Esophagus mucosa (tissue), 1 donor: Measurements from ENCODE around the gene LRGUK. TPM values are rescaled to one million over a fixed set of nuclear protein-coding genes. Genes with fewer than 3 reads are reported as not detected.
A peak's percentile ranks its signal among the peaks of the same experiment; 100 is the strongest.
"Not testable (repeated sequence)": the region's sequence is repeated elsewhere in the genome, so short reads cannot be mapped to it uniquely, and the experiment has no call there.

ENCODE experiments used
- ATAC-seq: fragments of 200-7000 bp; cut with Tn5 transposase; one replicate; pipeline ENCODE4 v1.9.1; 2020
- total RNA-seq: library from RNA; stranded (reverse); gene quantifications from one replicate; pipeline ENCODE4 v1.2.4, GENCODE V29; 2023
- donor health status: DM: yes; HTN: yes; CAD: no.

LRGUK gene
- total RNA-seq: 0.32 TPM

GRCh38 chr7:134126966-134127848 is at the start of gene LRGUK:
LRGUK (plus strand) TSS chr7:134127340; CDS start chr7:134127368, 28 bp downstream.
- peak; percentile 95 for ATAC-seq

GRCh38 chr7:134077560-134077959 is 49.6 kb upstream of the LRGUK start:
- not testable (repeated sequence) for ATAC-seq

DNA sequence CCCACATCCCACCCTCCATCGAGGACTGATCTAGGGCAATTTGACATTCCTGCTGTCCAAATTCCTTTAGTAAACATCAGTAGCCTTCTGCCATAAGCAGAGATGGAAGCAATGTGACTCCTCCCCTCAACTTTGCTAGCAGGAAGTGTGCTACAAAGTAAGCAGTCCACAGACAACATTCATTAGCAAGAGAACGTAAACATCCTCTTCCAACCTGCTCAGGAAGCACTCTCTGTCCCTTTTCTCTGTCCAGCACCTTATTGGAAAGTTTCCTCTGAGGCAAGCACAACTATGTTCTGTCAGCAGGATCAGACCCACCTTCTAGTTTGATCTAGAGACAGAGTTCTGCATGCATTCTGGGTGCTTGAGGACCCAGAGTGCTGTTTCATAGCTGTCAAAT is 48.1 kb upstream of the LRGUK start:
- ATAC-seq: no peak

DNA sequence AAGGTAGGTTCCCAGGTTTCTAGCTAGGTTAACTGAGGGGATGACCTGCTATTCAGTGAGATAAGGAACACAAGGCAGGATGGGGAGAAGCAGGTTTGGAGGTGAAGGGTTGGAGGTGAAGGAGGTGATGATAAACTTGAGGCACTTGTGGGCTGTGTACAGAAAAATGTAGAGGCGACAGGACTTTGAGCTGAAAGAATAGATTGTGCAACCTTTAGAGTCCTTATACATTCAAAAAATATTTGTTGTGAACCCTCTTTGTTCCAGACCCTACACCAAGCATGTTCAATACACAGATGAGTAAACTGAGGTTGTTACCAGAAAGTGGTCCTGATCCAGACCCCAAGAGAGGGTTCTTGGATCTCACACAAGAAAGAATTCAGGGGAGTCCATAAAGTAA is 45.4 kb upstream of the LRGUK start:
- no peak for ATAC-seq

- no peak for ATAC-seq
Observed at GRCh38 chr7:134083766-134084487, 43.2 kb upstream of the LRGUK start.

- ATAC-seq: no peak
Observed at GRCh38 chr7:134084488-134085144, 42.5 kb upstream of the LRGUK start.

DNA sequence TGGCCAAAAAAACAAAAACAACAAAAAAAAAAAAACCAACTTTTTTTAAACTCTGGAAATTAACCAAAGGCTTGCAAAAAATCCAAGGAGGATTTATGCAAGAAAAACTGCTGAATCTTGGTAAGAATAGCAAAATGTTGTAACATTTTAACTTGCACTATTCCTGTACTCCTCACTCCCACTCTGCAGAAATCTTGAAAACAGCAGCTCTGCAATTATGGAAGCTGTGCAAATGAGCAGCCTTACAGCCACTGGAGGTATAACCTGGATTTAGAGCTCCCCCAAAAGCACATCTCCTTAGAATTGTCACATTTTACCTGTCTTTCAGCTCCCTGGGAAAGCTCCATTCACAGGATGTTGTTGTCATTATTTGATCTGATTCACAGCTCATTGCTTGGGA is 41.8 kb upstream of the LRGUK start:
- no peak for ATAC-seq

DNA sequence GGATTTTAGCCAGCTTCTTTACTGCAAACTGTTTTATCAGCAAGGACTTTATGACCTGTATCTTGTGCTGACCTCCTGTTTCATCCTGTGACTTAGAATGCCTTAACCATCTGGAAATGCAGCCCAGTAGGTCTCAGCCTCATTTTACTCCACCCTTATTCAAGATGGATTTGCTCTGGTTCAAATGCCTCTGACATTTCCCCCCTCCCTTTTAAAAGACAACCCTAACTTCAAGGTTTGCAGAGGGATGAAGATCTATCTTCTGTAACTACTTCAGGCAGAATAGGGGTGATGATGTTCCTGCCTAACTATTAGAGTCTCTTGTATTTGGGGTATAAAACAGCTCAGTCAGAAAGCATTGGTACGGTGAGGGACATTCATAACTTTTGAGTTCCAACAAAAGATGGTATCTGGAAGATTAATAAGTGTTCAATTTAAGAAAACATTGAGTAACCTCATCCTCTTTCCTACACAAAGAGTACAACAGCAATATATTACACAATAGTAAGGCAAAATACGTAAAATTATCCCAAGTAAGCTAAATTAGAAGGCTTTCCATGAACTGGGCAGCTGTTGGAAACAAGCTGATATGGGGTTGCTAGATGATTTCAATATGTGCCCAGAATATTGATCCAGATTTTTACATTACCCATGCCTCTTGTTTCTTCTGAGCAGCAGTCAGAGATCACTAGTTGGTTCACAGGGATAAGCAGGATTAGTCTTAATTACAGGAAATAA is 40.0 kb upstream of the LRGUK start:
- ATAC-seq: no peak

DNA sequence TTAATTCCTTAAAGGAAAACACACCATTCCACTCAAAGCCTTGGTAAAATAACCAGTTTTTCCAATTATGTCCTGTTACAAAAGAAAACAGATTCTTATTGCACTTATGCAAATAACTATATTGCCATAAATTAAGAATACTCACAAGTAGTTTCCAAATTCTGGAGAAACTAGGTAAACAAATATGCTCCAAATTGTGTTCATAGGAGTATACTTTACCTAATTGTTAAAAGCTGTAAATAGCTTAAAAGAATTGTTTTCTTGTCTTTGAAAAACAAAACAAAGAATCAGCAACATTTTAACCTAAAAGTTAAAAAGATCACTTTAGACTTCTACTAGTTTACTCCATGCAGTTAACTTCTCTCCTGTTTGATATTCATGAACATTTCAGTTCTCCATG is 38.9 kb upstream of the LRGUK start:
- no peak for ATAC-seq

DNA sequence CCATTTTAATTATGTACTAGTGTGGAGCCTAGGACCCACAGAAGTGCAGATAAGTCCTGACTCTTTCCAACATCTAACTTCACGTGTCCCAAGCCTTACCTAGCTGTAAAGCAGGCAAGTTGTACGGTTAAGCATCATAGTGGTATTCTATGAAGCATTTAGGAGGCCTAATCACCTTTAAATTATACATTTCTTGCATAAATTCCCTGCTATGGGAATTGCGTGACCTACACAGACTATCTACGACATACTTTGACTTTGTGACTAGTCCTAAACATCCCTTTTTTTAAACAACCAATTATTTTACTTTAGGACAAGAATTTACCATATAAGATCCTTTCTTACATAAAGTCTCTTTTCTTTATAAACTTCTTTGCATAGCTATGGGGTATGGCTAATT is 37.7 kb upstream of the LRGUK start:
- no peak for ATAC-seq

DNA sequence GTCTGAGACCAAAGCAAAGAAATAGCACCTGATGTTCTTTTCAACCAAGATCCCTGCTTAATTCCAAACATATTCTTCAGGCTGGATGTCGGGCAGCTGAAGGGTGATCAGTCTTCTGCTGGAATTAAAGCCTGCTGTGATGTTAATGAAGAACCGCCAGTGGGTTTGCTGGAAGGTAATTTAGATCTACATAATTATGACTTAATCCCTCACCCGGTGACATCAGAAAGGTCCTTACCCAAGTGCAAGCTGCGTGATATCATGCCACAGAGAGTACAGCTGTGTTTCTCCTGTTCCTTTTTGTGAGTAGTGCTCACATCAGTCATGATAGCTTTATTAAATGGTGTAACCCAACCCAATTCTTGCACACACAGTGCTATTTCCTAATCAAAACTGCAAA is 29.1 kb upstream of the LRGUK start:
- no peak for ATAC-seq

- no peak for ATAC-seq
Observed at GRCh38 chr7:134101716-134102115, 25.4 kb upstream of the LRGUK start.

DNA sequence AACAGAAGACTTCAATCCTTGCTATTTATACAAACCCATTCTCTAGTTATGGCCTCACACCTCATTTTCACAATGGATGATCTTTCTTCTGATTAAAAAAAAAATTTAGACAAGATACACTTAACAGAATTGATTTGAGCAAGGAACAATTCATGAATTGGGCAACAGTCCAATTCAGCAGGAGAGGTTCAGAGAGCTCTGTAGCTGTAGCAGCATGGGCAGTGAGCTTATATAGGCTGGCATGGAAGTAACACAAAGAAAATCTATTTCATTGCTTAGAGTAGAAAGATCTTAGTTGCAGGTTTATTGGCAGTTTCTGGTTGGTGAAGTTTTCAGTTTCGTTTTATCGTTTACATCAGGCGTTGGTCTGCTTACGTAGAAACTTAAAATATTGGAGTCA is 23.0 kb upstream of the LRGUK start:
- ATAC-seq: no peak

GRCh38 chr7:134105841-134106240 is 21.3 kb upstream of the LRGUK start:
- no peak for ATAC-seq

DNA sequence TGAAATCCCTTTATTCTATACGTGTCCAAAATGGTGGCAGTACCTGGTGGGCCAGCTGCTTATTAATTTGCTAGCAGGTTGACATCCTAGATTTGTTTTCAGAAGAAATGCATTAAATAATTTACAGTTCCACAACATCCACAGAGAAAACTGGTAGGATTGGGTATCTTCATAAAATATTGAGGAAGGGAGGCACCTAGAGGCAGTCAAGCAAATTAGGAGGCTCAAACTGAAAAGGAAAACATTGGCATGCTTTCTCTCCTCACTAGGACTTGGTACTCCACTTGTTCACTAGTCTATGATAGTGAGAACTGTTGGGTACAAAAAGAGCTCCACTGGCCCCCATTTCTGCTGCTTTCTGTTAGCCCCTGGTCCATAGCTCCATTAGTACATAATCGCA is 18.3 kb upstream of the LRGUK start:
- no peak for ATAC-seq

DNA sequence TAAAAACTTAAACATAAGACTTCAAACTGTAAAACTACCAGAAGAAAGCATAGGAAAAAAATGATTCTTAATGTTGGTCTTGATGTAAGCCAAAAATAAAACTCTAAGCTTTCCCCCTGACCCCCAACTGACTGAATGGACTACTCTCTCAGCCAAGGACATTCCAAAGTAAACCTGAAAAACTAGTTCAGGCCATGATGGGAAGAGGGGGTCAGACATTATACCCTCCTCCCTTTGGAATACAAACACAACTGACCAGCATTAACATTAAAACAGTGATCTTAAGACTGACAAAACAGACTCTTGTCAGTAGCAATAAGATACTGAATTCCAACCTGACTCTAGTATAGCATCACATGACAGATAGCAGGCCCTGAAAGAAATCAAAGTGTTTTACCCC is 13.5 kb upstream of the LRGUK start:
- no peak for ATAC-seq

- no peak for ATAC-seq
Observed at GRCh38 chr7:134114992-134115391, 12.1 kb upstream of the LRGUK start.

DNA sequence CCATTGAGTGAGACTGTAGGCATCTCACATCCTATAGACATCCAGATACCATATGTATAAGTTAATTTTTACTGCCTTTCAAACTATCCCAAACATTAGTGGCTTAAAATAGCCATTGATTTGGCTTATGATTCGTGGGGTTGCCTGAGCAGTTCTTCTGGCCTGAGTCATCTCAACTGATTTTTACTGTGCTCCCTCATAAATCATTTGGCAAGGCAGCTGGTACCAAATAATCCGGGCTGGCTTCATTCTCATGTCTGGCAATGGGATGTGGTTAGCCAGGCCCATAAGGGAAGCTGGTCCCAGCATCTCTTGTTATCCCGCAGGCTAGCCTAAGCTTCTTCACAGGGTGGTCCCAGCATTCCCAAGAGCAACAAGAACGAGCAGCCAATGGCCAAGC is 6.7 kb upstream of the LRGUK start:
- ATAC-seq: no peak

GRCh38 chr7:134121632-134122139 is 5.5 kb upstream of the LRGUK start:
- ATAC-seq: no peak

DNA sequence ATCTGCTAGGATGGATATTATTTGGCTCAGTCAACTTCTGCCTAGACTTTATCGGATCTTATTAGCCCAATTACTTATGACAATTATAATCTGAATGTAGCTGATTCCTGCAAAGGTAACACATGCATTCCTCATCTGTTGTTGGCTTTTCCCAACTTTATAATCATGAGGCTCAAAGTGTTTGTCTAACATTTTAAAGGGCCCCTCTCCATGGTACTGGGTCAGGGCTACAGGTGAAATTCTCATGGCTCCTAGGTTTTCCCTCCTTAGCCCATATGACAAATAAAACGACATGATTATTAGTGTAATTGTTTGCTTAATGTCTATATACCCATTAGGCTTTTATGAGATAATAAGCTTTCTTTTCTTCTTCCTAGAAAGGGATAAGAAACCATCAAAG is 4.2 kb upstream of the LRGUK start:
- no peak for ATAC-seq

DNA sequence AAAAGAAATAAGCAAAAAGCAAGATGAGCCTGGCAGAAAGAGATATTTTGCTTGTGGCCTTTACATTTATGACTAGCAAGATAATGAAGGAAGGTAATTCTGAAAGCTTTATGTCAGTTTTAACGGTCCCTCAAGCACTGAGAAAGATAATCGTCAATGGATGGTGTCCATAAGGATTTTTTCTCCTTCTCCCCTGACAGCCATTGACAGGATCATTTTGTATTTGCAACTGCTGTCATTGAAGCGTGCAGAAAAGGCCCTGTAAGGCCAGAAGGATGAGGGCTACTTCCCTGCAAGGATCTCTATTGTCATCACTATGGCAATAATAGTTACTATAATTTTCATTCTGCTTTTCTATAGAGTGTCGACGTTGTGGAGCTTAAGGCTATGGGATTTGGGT is 994 bp upstream of the LRGUK start:
- no peak for ATAC-seq

DNA sequence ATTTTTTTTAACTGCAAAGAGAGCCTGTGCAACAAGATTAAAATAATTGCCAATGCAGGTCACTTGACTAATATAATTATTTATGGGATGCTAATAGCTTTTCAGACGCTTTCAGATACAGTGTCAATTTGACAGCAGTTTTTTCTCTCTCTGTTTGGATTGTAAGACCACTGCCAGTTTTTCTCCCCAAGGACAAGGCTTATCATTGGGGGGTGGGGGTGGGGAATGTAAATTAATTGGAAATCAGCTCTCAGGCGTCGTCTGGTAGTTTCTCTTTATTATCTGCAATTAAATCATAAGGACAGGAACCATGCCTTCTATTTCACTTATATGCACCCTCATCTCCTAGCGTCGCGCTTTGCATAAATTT is 559 bp upstream of the LRGUK start:
- no peak for ATAC-seq

DNA sequence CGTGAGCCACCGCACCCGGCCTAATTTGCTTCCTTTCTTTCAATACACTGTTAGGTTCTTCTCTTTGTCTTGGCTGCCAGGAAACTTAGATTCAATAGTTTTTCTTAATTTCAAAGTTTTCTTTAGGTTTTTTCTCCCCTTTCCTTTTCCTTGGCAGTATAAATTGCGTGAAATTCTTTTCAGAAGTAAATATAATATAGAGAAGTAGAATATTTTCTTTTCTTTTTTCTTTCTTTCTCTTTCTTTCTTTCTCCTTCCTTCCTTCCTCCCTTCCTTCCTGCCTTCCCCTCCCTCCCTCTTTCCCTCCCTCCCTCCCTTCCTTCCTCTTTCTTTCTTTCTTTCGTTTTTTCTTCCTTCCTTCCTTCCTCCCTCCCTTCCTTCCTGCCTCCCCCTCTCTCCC is 1.7 kb downstream of the LRGUK start:
- no peak for ATAC-seq
